H9 (cell line): ENCODE data around the gene MEGF10. TPM values are rescaled to one million over a fixed set of nuclear protein-coding genes. Genes with fewer than 3 reads are reported as not detected.

ENCODE experiments used
- DNase-seq: peaks from one replicate; pipeline ENCODE4 v3.0.0-alpha.2; 2017
- H2AFZ ChIP-seq: one replicate; pipeline ENCODE4 v1.6.1; 2013; ENCODE audit warnings: mild to moderate bottlenecking, low read length, control low read depth, moderate library complexity
- H2AK5ac ChIP-seq: 2 replicates; pipeline ENCODE4 v1.6.1; 2013; ENCODE audit warnings: low read length, control low read depth, mixed read lengths; ENCODE audit not compliant: insufficient read length
- H2BK120ac ChIP-seq: one replicate; pipeline ENCODE4 v1.6.1; 2013; ENCODE audit warnings: low read depth, mild to moderate bottlenecking, low read length, control low read depth, inconsistent platforms; ENCODE audit not compliant: poor library complexity, severe bottlenecking
- H2BK12ac ChIP-seq: 2 replicates; pipeline ENCODE4 v1.6.1; 2013; ENCODE audit warnings: low read length, control low read depth, mixed read lengths, low read depth; ENCODE audit not compliant: insufficient read length
- H2BK15ac ChIP-seq: 2 replicates; pipeline ENCODE4 v1.6.1; 2013; ENCODE audit warnings: low read depth, low read length, control low read depth
- H2BK20ac ChIP-seq: one replicate; pipeline ENCODE4 v1.6.1; 2013; ENCODE audit warnings: low read depth, mild to moderate bottlenecking, low read length, control low read depth, inconsistent platforms; ENCODE audit not compliant: poor library complexity, severe bottlenecking
- H2BK5ac ChIP-seq: 2 replicates; pipeline ENCODE4 v1.6.1; 2013; ENCODE audit warnings: low read length, control low read depth, mixed read lengths; ENCODE audit not compliant: insufficient read length
- H3K14ac ChIP-seq: 2 replicates; pipeline ENCODE4 v1.6.1; 2013; ENCODE audit warnings: low read length, control low read depth; ENCODE audit not compliant: insufficient read depth
- H3K18ac ChIP-seq: 2 replicates; pipeline ENCODE4 v1.6.1; 2013; ENCODE audit warnings: low read depth, mild to moderate bottlenecking, mixed read lengths, low read length, control low read depth; ENCODE audit not compliant: insufficient read length
- H3K23ac ChIP-seq: 2 replicates; pipeline ENCODE4 v1.6.1; 2013; ENCODE audit warnings: low read length, control low read depth, mixed read lengths, low read depth; ENCODE audit not compliant: insufficient read length
- H3K23me2 ChIP-seq: 2 replicates; pipeline ENCODE4 v1.6.1; 2013; ENCODE audit warnings: low read depth, mild to moderate bottlenecking, mixed read lengths, low read length, control low read depth; ENCODE audit not compliant: insufficient read length, poor library complexity, severe bottlenecking
- H3K27ac ChIP-seq: 2 replicates; pipeline ENCODE4 v1.5.1; 2013; ENCODE audit warnings: low read length, control low read depth, mixed read lengths, low read depth; ENCODE audit not compliant: insufficient read length
- H3K27me3 ChIP-seq: 2 replicates; pipeline ENCODE4 v1.6.1; 2013; ENCODE audit warnings: low read length, control low read depth, inconsistent platforms; ENCODE audit not compliant: insufficient read depth
- H3K4ac ChIP-seq: 2 replicates; pipeline ENCODE4 v1.6.1; 2013; ENCODE audit warnings: low read depth, mild to moderate bottlenecking, control low read depth, inconsistent platforms, low read length, moderate library complexity
- H3K4me1 ChIP-seq: 2 replicates; pipeline ENCODE4 v1.6.1; 2013; ENCODE audit warnings: low read length, control low read depth, inconsistent platforms; ENCODE audit not compliant: insufficient read depth
- H3K4me2 ChIP-seq: 2 replicates; pipeline ENCODE4 v1.6.1; 2013; ENCODE audit warnings: low read length, control low read depth, mixed read lengths; ENCODE audit not compliant: insufficient read length, insufficient read depth
- H3K56ac ChIP-seq: 2 replicates; pipeline ENCODE4 v1.6.1; 2013; ENCODE audit warnings: low read depth, mild to moderate bottlenecking, mixed read lengths, low read length, control low read depth; ENCODE audit not compliant: insufficient read length
- H3K79me1 ChIP-seq: 2 replicates; pipeline ENCODE4 v1.6.1; 2013; ENCODE audit warnings: low read depth, mild to moderate bottlenecking, moderate library complexity, low read length, control low read depth, inconsistent platforms; ENCODE audit not compliant: insufficient read depth, poor library complexity, severe bottlenecking
- H3K79me2 ChIP-seq: 2 replicates; pipeline ENCODE4 v1.6.1; 2013; ENCODE audit warnings: low read length, control low read depth, inconsistent platforms; ENCODE audit not compliant: insufficient read depth
- H3K9ac ChIP-seq: 2 replicates; pipeline ENCODE4 v1.6.1; 2013; ENCODE audit warnings: low read length, control low read depth, mixed read lengths; ENCODE audit not compliant: insufficient read length; ENCODE audit errors: extremely low read depth
- H3K9me3 ChIP-seq: one replicate; pipeline ENCODE4 v1.6.1; 2013; ENCODE audit warnings: low read depth, low read length, inconsistent platforms; ENCODE audit not compliant: control insufficient read depth
- H3T11ph ChIP-seq: one replicate; pipeline ENCODE4 v1.6.1; 2013; ENCODE audit warnings: mild to moderate bottlenecking, low read length, control low read depth, inconsistent platforms
- H4K20me1 ChIP-seq: one replicate; pipeline ENCODE4 v1.6.1; 2013; ENCODE audit not compliant: control insufficient read depth, insufficient read length, insufficient read depth
- H4K5ac ChIP-seq: 2 replicates; pipeline ENCODE4 v1.6.1; 2013; ENCODE audit warnings: low read depth, mild to moderate bottlenecking, mixed read lengths, low read length, control low read depth; ENCODE audit not compliant: insufficient read length
- H4K8ac ChIP-seq: replicated peaks from 2 replicates; pipeline ENCODE4 v1.6.1; 2013; ENCODE audit warnings: low read length, control low read depth, mixed read lengths, low read depth; ENCODE audit not compliant: insufficient read length
- H4K91ac ChIP-seq: 2 replicates; pipeline ENCODE4 v1.6.1; 2013; ENCODE audit warnings: low read depth, mild to moderate bottlenecking, moderate library complexity, mixed read lengths, low read length, control low read depth; ENCODE audit not compliant: insufficient read length
- H3K27ac Mint-ChIP-seq, 3 experiments: 2 replicates in 2 of 3; 3 replicates in 1 of 3; pipeline ENCODE4 v1.8.0; 2020 to 2021; ENCODE audit warnings: mixed read lengths in 3 of 3, mild to moderate bottlenecking in 1 of 3, moderate library complexity in 1 of 3
- H3K27me3 Mint-ChIP-seq: 2 replicates; pipeline ENCODE4 v1.8.0; 2021; ENCODE audit warnings: low read depth, mild to moderate bottlenecking, moderate library complexity, mixed read lengths
- H3K36me3 Mint-ChIP-seq, 3 experiments: 2 replicates in 2 of 3; 3 replicates in 1 of 3; pipeline ENCODE4 v1.8.0; 2020 to 2021; ENCODE audit warnings: low read depth in 3 of 3, mixed read lengths in 3 of 3; ENCODE audit not compliant: insufficient read depth in 1 of 3
- H3K4me1 Mint-ChIP-seq, 2 experiments: 2 replicates each; pipeline ENCODE4 v1.8.0; 2020; ENCODE audit warnings: mixed read lengths in 2 of 2
- H3K4me3 Mint-ChIP-seq, 2 experiments: 2 replicates in 1 of 2; 3 replicates in 1 of 2; pipeline ENCODE4 v1.8.0; 2020 to 2021; ENCODE audit warnings: mild to moderate bottlenecking in 2 of 2, mixed read lengths in 2 of 2, moderate library complexity in 1 of 2
- H3K9me3 Mint-ChIP-seq, 2 experiments: 2 replicates in 1 of 2; 3 replicates in 1 of 2; pipeline ENCODE4 v1.8.0; 2020; ENCODE audit warnings: mild to moderate bottlenecking in 2 of 2, mixed read lengths in 2 of 2, moderate library complexity in 1 of 2
- CTCF ChIP-seq: fragments of 200-600 bp; sonication (generic); conservative IDR thresholded peaks from 3 replicates; pipeline ENCODE4 v1.8.0; 2021; ENCODE audit warnings: antibody characterized with exemption, mild to moderate bottlenecking
- WGBS: extraction: QIAGEN DNeasy Blood & Tissue Kit; methylation state at CpG from one replicate; pipeline ENCODE4 v1.1.7; 2013; ENCODE audit warnings: missing lambda C conversion rate, low lambda C conversion rate, mixed read lengths; ENCODE audit not compliant: insufficient read length; ENCODE audit errors: extremely low coverage; 5-methylcytosine and 5-hydroxymethylcytosine counted together
- total RNA-seq: library from RNA; stranded (reverse); gene quantifications from 2 replicates; pipeline ENCODE4 v1.2.1, GENCODE V29; 2021

The MEGF10 gene
- total RNA-seq, 1 experiment from 2014 or later = 36.5 TPM

GRCh38 chr5:127367946-127368465 lies 77.4 kb downstream of the MEGF10 start:
- Mint-ChIP-seq H3K4me3 (no peak overlapping the region), H3K27me3 (no peaks in the 10 kb centered on the region), H3K27ac (peak overlapping the region in 1 of 3 experiments; percentile 77; a peak in 1 of 7 replicates), H3K9me3 (no peaks in the 10 kb centered on the region), H3K36me3 (peaks cover 0 to 11% (median 6%) of the 10 kb centered on the region in 3 experiments; a peak in 4 of 7 replicates), H3K4me1 (peaks cover 5 to 7% of the 10 kb centered on the region in 2 experiments)
- no peak overlapping the region for H2AK5ac ChIP-seq
- no peak overlapping the region for H2BK5ac ChIP-seq
- H4K91ac ChIP-seq = no peak overlapping the region
- H2BK15ac ChIP-seq = no peak overlapping the region
- H3K23ac ChIP-seq = no peak overlapping the region
- H3K9ac ChIP-seq = no peak overlapping the region
- peaks cover 2% of the 10 kb centered on the region; the same call in 1 of the 2 replicates for H3K4me1 ChIP-seq
- no peaks in the 10 kb centered on the region for H3K23me2 ChIP-seq
- H3K9me3 ChIP-seq = no peaks in the 10 kb centered on the region
- no peak overlapping the region for H2BK20ac ChIP-seq
- TF ChIP-seq CTCF = no peak
- H3K56ac ChIP-seq = no peak overlapping the region
- H4K5ac ChIP-seq = no peak overlapping the region
- no peaks in the 10 kb centered on the region for H3K79me1 ChIP-seq
- no peak overlapping the region for H2AFZ ChIP-seq
- H2BK12ac ChIP-seq = no peak overlapping the region
- no peak overlapping the region for H4K8ac ChIP-seq
- no peak for DNase-seq
- no peaks in the 10 kb centered on the region for H4K20me1 ChIP-seq
- no peak overlapping the region for H3K27ac ChIP-seq
- no peak overlapping the region for H3T11ph ChIP-seq
- H3K27me3 ChIP-seq = no peaks in the 10 kb centered on the region
- 0 out of 2 replicates have a peak, but pooled peaks cover 2% of the 10 kb centered on the region for H3K79me2 ChIP-seq
- H3K18ac ChIP-seq = no peak overlapping the region
- no peak overlapping the region for H2BK120ac ChIP-seq
- no CpG with 5 or more reads among the region's 1 CpG for WGBS
- no peak overlapping the region for H3K4ac ChIP-seq
- H3K4me2 ChIP-seq = no peak overlapping the region
- H3K14ac ChIP-seq = no peak overlapping the region
